H9 (cell line): Measurements from ENCODE around the gene SRC. TPM values are rescaled to one million over a fixed set of nuclear protein-coding genes. Genes with fewer than 3 reads are reported as not detected.

Source experiments
- DNase-seq: peaks from one replicate; pipeline ENCODE4 v3.0.0-alpha.2; 2017
- H2AFZ ChIP-seq: one replicate; pipeline ENCODE4 v1.6.1; 2013; ENCODE audit warnings: mild to moderate bottlenecking, low read length, control low read depth, moderate library complexity
- H2AK5ac ChIP-seq: 2 replicates; pipeline ENCODE4 v1.6.1; 2013; ENCODE audit warnings: low read length, control low read depth, mixed read lengths; ENCODE audit not compliant: insufficient read length
- H2BK120ac ChIP-seq: one replicate; pipeline ENCODE4 v1.6.1; 2013; ENCODE audit warnings: low read depth, mild to moderate bottlenecking, low read length, control low read depth, inconsistent platforms; ENCODE audit not compliant: poor library complexity, severe bottlenecking
- H2BK12ac ChIP-seq: 2 replicates; pipeline ENCODE4 v1.6.1; 2013; ENCODE audit warnings: low read length, control low read depth, mixed read lengths, low read depth; ENCODE audit not compliant: insufficient read length
- H2BK15ac ChIP-seq: 2 replicates; pipeline ENCODE4 v1.6.1; 2013; ENCODE audit warnings: low read depth, low read length, control low read depth
- H2BK20ac ChIP-seq: one replicate; pipeline ENCODE4 v1.6.1; 2013; ENCODE audit warnings: low read depth, mild to moderate bottlenecking, low read length, control low read depth, inconsistent platforms; ENCODE audit not compliant: poor library complexity, severe bottlenecking
- H2BK5ac ChIP-seq: 2 replicates; pipeline ENCODE4 v1.6.1; 2013; ENCODE audit warnings: low read length, control low read depth, mixed read lengths; ENCODE audit not compliant: insufficient read length
- H3K14ac ChIP-seq: 2 replicates; pipeline ENCODE4 v1.6.1; 2013; ENCODE audit warnings: low read length, control low read depth; ENCODE audit not compliant: insufficient read depth
- H3K18ac ChIP-seq: 2 replicates; pipeline ENCODE4 v1.6.1; 2013; ENCODE audit warnings: low read depth, mild to moderate bottlenecking, mixed read lengths, low read length, control low read depth; ENCODE audit not compliant: insufficient read length
- H3K23ac ChIP-seq: 2 replicates; pipeline ENCODE4 v1.6.1; 2013; ENCODE audit warnings: low read length, control low read depth, mixed read lengths, low read depth; ENCODE audit not compliant: insufficient read length
- H3K23me2 ChIP-seq: 2 replicates; pipeline ENCODE4 v1.6.1; 2013; ENCODE audit warnings: low read depth, mild to moderate bottlenecking, mixed read lengths, low read length, control low read depth; ENCODE audit not compliant: insufficient read length, poor library complexity, severe bottlenecking
- H3K27ac ChIP-seq: 2 replicates; pipeline ENCODE4 v1.5.1; 2013; ENCODE audit warnings: low read length, control low read depth, mixed read lengths, low read depth; ENCODE audit not compliant: insufficient read length
- H3K27me3 ChIP-seq: 2 replicates; pipeline ENCODE4 v1.6.1; 2013; ENCODE audit warnings: low read length, control low read depth, inconsistent platforms; ENCODE audit not compliant: insufficient read depth
- H3K4ac ChIP-seq: 2 replicates; pipeline ENCODE4 v1.6.1; 2013; ENCODE audit warnings: low read depth, mild to moderate bottlenecking, control low read depth, inconsistent platforms, low read length, moderate library complexity
- H3K4me1 ChIP-seq: 2 replicates; pipeline ENCODE4 v1.6.1; 2013; ENCODE audit warnings: low read length, control low read depth, inconsistent platforms; ENCODE audit not compliant: insufficient read depth
- H3K4me2 ChIP-seq: 2 replicates; pipeline ENCODE4 v1.6.1; 2013; ENCODE audit warnings: low read length, control low read depth, mixed read lengths; ENCODE audit not compliant: insufficient read length, insufficient read depth
- H3K56ac ChIP-seq: 2 replicates; pipeline ENCODE4 v1.6.1; 2013; ENCODE audit warnings: low read depth, mild to moderate bottlenecking, mixed read lengths, low read length, control low read depth; ENCODE audit not compliant: insufficient read length
- H3K79me1 ChIP-seq: 2 replicates; pipeline ENCODE4 v1.6.1; 2013; ENCODE audit warnings: low read depth, mild to moderate bottlenecking, moderate library complexity, low read length, control low read depth, inconsistent platforms; ENCODE audit not compliant: insufficient read depth, poor library complexity, severe bottlenecking
- H3K79me2 ChIP-seq: 2 replicates; pipeline ENCODE4 v1.6.1; 2013; ENCODE audit warnings: low read length, control low read depth, inconsistent platforms; ENCODE audit not compliant: insufficient read depth
- H3K9ac ChIP-seq: 2 replicates; pipeline ENCODE4 v1.6.1; 2013; ENCODE audit warnings: low read length, control low read depth, mixed read lengths; ENCODE audit not compliant: insufficient read length; ENCODE audit errors: extremely low read depth
- H3K9me3 ChIP-seq: one replicate; pipeline ENCODE4 v1.6.1; 2013; ENCODE audit warnings: low read depth, low read length, inconsistent platforms; ENCODE audit not compliant: control insufficient read depth
- H3T11ph ChIP-seq: one replicate; pipeline ENCODE4 v1.6.1; 2013; ENCODE audit warnings: mild to moderate bottlenecking, low read length, control low read depth, inconsistent platforms
- H4K20me1 ChIP-seq: one replicate; pipeline ENCODE4 v1.6.1; 2013; ENCODE audit not compliant: control insufficient read depth, insufficient read length, insufficient read depth
- H4K5ac ChIP-seq: 2 replicates; pipeline ENCODE4 v1.6.1; 2013; ENCODE audit warnings: low read depth, mild to moderate bottlenecking, mixed read lengths, low read length, control low read depth; ENCODE audit not compliant: insufficient read length
- H4K8ac ChIP-seq: replicated peaks from 2 replicates; pipeline ENCODE4 v1.6.1; 2013; ENCODE audit warnings: low read length, control low read depth, mixed read lengths, low read depth; ENCODE audit not compliant: insufficient read length
- H4K91ac ChIP-seq: 2 replicates; pipeline ENCODE4 v1.6.1; 2013; ENCODE audit warnings: low read depth, mild to moderate bottlenecking, moderate library complexity, mixed read lengths, low read length, control low read depth; ENCODE audit not compliant: insufficient read length
- H3K27ac Mint-ChIP-seq, 3 experiments: 2 replicates in 2 of 3; 3 replicates in 1 of 3; pipeline ENCODE4 v1.8.0; 2020 to 2021; ENCODE audit warnings: mixed read lengths in 3 of 3, mild to moderate bottlenecking in 1 of 3, moderate library complexity in 1 of 3
- H3K27me3 Mint-ChIP-seq: 2 replicates; pipeline ENCODE4 v1.8.0; 2021; ENCODE audit warnings: low read depth, mild to moderate bottlenecking, moderate library complexity, mixed read lengths
- H3K36me3 Mint-ChIP-seq, 3 experiments: 2 replicates in 2 of 3; 3 replicates in 1 of 3; pipeline ENCODE4 v1.8.0; 2020 to 2021; ENCODE audit warnings: low read depth in 3 of 3, mixed read lengths in 3 of 3; ENCODE audit not compliant: insufficient read depth in 1 of 3
- H3K4me1 Mint-ChIP-seq, 2 experiments: 2 replicates each; pipeline ENCODE4 v1.8.0; 2020; ENCODE audit warnings: mixed read lengths in 2 of 2
- H3K4me3 Mint-ChIP-seq, 2 experiments: 2 replicates in 1 of 2; 3 replicates in 1 of 2; pipeline ENCODE4 v1.8.0; 2020 to 2021; ENCODE audit warnings: mild to moderate bottlenecking in 2 of 2, mixed read lengths in 2 of 2, moderate library complexity in 1 of 2
- H3K9me3 Mint-ChIP-seq, 2 experiments: 2 replicates in 1 of 2; 3 replicates in 1 of 2; pipeline ENCODE4 v1.8.0; 2020; ENCODE audit warnings: mild to moderate bottlenecking in 2 of 2, mixed read lengths in 2 of 2, moderate library complexity in 1 of 2
- WGBS: extraction: QIAGEN DNeasy Blood & Tissue Kit; methylation state at CpG from one replicate; pipeline ENCODE4 v1.1.7; 2013; ENCODE audit warnings: missing lambda C conversion rate, low lambda C conversion rate, mixed read lengths; ENCODE audit not compliant: insufficient read length; ENCODE audit errors: extremely low coverage; 5-methylcytosine and 5-hydroxymethylcytosine counted together
- total RNA-seq: library from RNA; stranded (reverse); gene quantifications from 2 replicates; pipeline ENCODE4 v1.2.1, GENCODE V29; 2021
- TF ChIP-seq, protein P1 (sequence below): fragments of 200-600 bp; sonication (generic); conservative IDR thresholded peaks from 3 replicates; pipeline ENCODE4 v1.8.0; 2021; ENCODE audit warnings: antibody characterized with exemption, mild to moderate bottlenecking

Gene SRC
- total RNA-seq, 1 experiment from 2014 or later, result 44.5 TPM

DNA sequence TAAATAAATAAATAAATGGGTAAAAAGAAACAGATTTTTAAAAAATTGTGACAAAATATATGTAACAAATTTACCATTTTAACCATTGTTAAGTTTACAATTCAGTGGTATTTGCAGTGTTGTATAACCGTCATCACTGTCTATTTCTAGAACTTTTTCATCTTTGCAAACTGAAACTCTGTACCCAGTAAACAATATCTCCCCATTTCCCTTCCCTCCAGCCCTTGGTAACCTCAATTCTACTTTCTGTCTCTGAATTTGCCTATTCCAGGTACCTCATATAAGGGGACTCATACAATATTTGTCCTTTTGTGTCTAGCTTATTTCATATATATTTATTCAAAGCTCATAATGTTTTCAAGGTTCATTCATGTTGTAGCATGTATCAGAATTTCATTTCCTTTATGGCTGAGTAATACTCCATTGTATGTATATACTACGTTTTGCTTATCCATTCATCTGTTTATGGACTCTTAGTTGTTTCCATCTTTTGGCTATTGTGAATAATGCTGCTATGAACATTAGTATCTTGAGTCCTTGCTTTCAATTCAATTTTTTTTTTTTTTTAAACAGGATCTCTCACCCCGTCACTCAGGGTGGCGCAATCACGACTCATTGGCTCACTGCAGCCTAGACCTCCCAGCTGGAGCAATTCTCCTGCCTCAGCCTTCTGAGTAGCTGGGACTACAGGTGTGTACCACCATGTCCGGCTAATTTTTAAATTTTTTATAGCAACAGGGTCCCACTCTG, 47.6 kb upstream of the SRC start:
- H4K5ac ChIP-seq, result no peak overlapping the region
- WGBS, result no CpG with 5 or more reads among the region's 6 CpGs
- TF ChIP-seq, protein P1, sequence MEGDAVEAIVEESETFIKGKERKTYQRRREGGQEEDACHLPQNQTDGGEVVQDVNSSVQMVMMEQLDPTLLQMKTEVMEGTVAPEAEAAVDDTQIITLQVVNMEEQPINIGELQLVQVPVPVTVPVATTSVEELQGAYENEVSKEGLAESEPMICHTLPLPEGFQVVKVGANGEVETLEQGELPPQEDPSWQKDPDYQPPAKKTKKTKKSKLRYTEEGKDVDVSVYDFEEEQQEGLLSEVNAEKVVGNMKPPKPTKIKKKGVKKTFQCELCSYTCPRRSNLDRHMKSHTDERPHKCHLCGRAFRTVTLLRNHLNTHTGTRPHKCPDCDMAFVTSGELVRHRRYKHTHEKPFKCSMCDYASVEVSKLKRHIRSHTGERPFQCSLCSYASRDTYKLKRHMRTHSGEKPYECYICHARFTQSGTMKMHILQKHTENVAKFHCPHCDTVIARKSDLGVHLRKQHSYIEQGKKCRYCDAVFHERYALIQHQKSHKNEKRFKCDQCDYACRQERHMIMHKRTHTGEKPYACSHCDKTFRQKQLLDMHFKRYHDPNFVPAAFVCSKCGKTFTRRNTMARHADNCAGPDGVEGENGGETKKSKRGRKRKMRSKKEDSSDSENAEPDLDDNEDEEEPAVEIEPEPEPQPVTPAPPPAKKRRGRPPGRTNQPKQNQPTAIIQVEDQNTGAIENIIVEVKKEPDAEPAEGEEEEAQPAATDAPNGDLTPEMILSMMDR, result no peak
- H2BK5ac ChIP-seq, result no peak overlapping the region
- no peaks in the 10 kb centered on the region for H3K23me2 ChIP-seq
- H3K18ac ChIP-seq, result no peak overlapping the region
- no peak overlapping the region for H2BK15ac ChIP-seq
- no peak overlapping the region for H2BK12ac ChIP-seq
- no peak overlapping the region for H3K14ac ChIP-seq
- no peak overlapping the region for H3K4me3 Mint-ChIP-seq
- no peak overlapping the region for H3K27ac ChIP-seq
- no peaks in the 10 kb centered on the region for H3K4me1 ChIP-seq
- no peak overlapping the region for H3K9ac ChIP-seq
- H2BK20ac ChIP-seq, result no peak overlapping the region
- H2BK120ac ChIP-seq, result no peak overlapping the region
- H4K8ac ChIP-seq, result no peak overlapping the region
- H3K79me2 ChIP-seq, result no peaks in the 10 kb centered on the region; the same call in 1 of the 2 replicates
- H4K91ac ChIP-seq, result no peak overlapping the region
- no peak overlapping the region for H3K4me2 ChIP-seq
- H2AK5ac ChIP-seq, result no peak overlapping the region
- H3K4me1 Mint-ChIP-seq, result peaks cover 14 to 20% of the 10 kb centered on the region in 2 experiments
- no peak overlapping the region for H3K4ac ChIP-seq
- no peaks in the 10 kb centered on the region for H3K9me3 ChIP-seq
- H3T11ph ChIP-seq, result no peak overlapping the region
- no peak for DNase-seq
- no peak overlapping the region for H3K23ac ChIP-seq
- H3K56ac ChIP-seq, result no peak overlapping the region
- peaks cover 21 to 49% (median 34%) of the 10 kb centered on the region in 3 experiments for H3K36me3 Mint-ChIP-seq
- no peaks in the 10 kb centered on the region for H3K27me3 Mint-ChIP-seq
- peaks cover 2% of the 10 kb centered on the region for H4K20me1 ChIP-seq
- H2AFZ ChIP-seq, result no peak overlapping the region
- no peak overlapping the region; a peak in 1 of 7 replicates for H3K27ac Mint-ChIP-seq
- peaks cover 2% of the 10 kb centered on the region for H3K79me1 ChIP-seq
- H3K9me3 Mint-ChIP-seq, result peaks cover 2 to 3% of the 10 kb centered on the region in 2 experiments; a peak in 4 of 5 replicates
- no peaks in the 10 kb centered on the region for H3K27me3 ChIP-seq
